GM12873 (cell line): ENCODE measurements around the gene NEK4.

Experiments used
- TF ChIP-seq, protein P1 (sequence below): IDR thresholded peaks from 2 replicates; pipeline ENCODE4 v1.5.1; 2012; ENCODE audit warnings: low read depth, mild to moderate bottlenecking, moderate library complexity, low read length, control low read depth; ENCODE audit not compliant: insufficient read depth; ENCODE audit errors: missing control alignments

NEK4 gene

GRCh38 chr3:52811452-52812011 lies 40.8 kb upstream of the NEK4 start:
- TF ChIP-seq, protein P1, sequence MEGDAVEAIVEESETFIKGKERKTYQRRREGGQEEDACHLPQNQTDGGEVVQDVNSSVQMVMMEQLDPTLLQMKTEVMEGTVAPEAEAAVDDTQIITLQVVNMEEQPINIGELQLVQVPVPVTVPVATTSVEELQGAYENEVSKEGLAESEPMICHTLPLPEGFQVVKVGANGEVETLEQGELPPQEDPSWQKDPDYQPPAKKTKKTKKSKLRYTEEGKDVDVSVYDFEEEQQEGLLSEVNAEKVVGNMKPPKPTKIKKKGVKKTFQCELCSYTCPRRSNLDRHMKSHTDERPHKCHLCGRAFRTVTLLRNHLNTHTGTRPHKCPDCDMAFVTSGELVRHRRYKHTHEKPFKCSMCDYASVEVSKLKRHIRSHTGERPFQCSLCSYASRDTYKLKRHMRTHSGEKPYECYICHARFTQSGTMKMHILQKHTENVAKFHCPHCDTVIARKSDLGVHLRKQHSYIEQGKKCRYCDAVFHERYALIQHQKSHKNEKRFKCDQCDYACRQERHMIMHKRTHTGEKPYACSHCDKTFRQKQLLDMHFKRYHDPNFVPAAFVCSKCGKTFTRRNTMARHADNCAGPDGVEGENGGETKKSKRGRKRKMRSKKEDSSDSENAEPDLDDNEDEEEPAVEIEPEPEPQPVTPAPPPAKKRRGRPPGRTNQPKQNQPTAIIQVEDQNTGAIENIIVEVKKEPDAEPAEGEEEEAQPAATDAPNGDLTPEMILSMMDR: no peak

DNA sequence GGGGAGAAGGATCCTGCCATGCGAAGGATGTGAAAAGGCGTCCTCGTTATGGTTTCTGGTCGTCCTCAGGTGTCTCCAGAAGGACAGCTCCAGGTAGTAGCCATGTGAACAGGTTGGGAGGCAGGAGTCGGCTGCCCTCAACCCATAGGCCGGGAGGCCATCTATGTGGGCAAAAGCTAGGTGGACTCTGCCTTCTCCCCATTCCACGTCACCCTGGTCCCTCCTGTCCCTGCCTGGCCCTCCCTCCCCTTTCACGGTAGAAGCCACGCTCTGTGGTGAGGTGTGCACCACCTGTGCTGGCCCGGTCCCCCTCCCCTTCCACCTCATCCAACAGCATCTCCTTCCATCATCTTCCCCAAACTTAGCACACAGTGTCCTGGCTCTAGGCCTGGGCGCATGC lies 40.2 kb upstream of the NEK4 start:
- TF ChIP-seq, protein P1: no peak

DNA sequence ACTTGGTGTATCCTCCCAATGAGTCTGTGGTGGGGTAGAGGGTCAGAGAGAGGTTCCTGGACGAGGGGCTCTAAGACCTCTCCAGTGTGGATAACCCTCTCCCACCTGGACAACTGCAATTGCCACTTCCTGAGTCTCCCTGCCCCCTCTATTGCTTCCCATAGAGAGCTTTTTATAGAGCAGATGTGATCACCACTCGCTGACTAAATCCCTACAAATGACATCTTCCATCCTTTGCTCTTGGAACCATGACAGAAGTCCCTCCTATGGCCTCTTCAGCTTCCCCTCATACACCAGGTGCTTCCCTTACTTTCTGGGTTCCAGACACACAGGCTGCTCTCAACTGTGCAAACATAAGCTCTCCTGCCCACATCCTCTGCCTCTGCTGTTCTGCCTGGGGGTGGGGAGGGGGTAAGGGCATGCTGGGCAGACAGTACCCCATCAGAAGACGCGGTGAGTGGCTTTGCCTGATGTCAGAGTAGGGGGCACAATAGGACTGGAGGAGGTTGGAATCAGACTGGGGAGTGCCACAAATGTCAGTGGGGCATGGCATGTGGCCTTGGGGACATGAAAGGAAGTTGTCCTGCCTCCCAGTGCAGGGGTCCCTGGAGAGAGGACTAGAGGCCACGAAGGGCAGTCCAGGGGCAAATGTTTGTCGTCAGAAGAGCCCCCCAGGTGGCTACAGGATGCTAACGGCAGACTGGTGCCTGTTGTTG lies 39.1 kb upstream of the NEK4 start:
- TF ChIP-seq, protein P1: no peak

GRCh38 chr3:52809149-52809548 lies 38.4 kb upstream of the NEK4 start:
- TF ChIP-seq, protein P1: no peak

DNA sequence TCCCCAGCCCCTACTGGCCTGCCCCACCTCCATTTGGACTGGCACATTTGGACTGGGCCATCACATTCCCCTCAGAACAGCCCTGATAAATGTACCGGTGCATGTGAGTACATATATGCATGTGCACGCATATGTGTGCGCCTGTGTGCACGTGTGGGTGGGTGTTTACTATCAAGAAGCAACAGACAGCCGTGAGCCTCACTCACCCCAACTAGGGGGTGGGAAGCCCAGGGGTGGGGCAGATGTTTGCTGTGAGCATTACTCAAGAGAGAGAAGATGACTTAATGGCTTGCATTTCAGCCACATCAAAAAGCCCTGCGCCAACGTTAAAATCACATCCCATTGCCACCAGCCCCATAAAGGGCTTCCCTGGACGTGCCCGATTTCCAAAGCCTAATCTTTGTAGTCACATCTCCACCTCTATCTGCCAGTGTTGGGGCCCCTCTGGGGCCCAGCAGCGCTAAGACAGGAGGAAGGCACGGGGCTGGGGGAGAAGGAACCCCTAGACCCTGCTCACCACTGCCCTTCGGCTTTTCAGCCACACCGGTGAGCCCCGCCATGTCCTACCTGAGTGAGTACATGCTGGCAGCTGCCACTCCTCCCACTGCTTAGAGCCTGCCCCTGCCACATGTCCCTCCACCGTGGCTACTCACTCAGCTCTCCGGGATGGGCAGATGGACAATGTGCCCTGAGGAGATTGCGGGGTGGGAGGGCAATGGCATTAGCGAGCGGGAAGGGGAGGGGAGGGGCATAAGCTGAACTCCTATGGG lies 34.7 kb upstream of the NEK4 start:
- TF ChIP-seq, protein P1: no peak

DNA sequence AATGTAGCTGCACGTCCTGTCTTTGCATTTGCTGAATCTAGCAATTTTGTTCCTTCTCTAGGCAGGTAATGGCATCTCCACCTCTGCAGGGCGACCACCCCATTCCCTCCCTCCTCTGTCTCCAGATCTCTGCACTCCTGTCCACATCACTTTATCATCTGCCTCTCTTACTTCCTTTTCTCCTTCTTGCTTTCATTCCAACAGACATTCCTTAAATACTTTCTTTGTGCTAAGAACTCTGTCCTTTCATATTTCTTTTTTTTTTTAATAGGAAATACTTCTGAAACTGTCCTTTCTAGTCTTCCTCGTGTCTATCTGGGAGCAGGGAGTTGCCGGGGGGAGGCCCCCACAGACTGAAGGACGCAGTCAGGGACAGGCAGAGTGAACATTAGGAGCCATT lies 31.1 kb upstream of the NEK4 start:
- TF ChIP-seq, protein P1: no peak

DNA sequence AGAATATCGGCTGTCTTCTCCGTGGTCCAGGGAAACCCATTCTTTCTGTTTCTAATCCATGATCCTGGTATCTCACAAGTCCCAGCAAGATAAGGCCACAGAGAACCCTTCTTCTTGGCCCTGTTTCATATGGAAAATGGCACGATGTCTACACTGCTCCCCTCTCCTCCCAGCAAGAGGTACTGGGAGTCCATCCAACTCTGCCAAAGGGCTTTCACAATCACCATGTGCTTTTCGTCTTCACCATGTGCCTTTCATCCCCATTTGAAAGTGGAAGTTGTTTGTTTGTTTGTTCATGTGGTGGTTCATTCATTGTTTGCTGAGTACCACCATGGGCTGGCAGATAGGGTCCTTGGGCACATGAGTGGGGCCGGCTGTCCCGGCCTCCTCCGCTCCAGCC lies 29.3 kb upstream of the NEK4 start:
- TF ChIP-seq, protein P1: no peak
